HG03175 (cell line): ENCODE measurements around the gene TTC32.
"Not testable (repeated sequence)": the region's sequence is repeated elsewhere in the genome, so short reads cannot be mapped to it uniquely, and the experiment has no call there.

Experiments
- ATAC-seq: cut with Tn5 transposase; IDR thresholded peaks from one replicate; pipeline ENCODE4 v1.9.1; 2021; ENCODE audit warnings: mild to moderate bottlenecking, moderate library complexity; ENCODE audit not compliant: unreplicated experiment

The TTC32 gene

DNA sequence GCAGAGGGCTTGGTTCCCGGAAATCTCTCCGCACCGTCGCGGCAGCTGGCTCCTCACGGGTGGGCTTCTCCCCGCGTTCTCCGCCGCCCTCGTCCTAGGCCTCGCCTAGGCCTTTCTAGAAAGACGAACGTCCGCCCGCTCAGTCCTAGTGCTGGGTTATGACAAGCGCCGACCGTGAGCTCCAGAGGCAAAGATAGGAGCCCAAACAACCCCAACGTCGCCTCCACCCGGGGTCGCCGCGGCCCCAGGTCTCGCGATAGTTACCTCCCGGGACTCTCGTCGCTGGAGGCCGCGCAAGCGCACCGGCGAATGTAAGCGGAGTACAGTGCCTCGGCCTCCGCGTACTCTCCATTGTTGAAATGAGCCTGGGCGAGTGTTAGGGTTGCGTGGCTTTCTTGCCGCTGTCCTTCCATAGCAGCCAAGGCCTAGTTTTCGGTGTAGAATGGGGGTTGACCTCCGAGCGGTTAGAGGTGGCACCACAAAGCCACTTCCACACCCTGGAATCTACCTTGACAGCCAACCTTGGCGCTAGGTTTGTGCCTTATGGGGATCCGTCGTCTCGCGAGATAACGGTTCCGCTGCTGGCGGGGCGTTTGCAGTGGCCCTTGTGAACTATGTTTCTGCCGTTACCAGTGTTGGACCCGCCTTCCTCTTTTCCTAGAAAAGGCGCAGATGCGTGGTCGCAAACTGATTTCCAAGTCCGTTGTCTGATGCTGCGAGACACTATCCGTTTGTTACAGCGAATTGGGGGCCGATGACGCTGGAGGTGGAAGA lies at the start of gene TTC32:
Gene TTC32, minus strand, starts transcription at position 542 of the 774 bp plus-strand sequence. Its CDS starts 129 bp downstream, at position 413.
- peak; percentile 89 for ATAC-seq

DNA sequence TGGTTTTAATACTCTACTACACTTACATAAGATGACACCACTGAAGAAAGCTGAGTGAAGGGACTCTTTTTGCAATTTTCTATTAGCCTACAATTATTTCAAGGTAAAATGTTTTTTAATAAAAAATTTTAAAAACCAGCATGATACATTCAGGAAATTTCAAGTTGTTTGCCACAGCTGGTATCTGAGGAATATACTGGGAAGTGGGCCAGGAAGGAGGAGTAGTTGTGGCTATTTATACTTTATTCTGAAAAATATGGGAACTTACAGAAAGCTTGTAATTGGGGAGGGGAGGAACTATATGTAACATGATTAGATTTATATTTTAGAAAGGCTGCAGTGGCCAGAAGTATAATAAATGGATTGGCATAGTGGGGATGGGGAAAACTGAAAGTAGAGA lies 47.3 kb upstream of the TTC32 start:
- no peak for ATAC-seq

DNA sequence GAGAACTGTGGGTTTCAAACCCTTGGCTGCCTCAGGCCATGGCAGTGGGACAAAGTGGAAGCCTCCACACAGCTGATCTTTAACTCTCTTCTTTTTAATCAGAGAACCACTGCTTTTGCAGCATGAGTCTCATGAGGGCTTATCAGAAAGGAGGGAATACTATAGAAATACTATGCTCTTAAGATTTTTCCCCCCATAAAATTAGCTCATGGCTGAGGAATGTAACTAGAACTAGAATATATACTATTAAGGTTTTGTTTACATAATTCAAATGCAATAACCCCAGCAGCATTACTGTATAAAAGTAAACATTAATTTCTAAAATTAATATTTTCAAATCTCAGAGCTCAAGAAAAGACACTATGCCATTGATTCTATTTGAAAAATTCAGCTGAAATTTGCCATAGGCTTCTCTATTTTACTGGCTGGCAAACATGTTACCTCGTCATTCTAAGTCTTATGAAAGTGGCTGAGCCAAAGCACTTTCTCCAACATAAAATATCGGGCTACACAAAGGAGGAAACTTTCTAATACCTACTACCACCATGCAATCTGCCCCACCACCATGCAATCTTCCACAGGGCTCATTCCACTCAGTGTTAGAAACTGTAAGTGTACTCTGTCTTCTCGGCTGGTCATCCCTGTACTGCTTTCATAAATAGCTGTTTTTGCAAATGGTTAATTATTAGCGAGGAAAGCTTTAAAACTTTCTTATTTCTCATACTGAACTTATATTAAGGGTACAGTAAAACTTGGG lies 45.6 kb upstream of the TTC32 start:
- ATAC-seq, result no peak

DNA sequence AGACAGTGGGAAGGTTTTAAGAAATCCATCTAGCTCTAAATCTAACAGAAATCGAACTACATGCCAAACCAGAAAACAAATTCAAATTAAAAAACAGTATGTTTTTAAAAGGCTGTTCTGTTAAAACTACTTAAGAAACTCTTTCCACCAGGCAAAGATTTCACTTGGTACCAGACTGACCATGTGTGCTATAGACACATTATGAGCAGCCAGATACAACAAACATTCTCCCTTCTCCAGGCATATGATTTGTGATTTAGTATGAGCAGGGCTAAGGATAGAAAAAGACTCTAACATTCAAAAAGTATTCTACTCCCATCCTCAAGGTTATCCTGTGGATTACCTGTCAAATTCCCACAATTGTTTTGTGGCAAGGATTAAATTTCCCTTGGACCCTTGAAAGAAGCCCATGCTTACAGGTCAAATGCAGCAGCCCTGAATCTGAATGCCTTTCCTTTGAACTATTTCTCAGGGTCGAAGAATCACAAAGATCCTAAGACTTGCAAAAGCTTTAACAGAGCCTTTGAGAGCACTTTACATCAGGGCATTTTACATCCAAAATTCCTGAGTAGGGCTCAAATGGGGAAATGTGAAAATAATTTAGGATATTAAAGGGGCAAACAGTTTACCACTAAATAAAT lies 42.5 kb upstream of the TTC32 start:
- no peak for ATAC-seq

DNA sequence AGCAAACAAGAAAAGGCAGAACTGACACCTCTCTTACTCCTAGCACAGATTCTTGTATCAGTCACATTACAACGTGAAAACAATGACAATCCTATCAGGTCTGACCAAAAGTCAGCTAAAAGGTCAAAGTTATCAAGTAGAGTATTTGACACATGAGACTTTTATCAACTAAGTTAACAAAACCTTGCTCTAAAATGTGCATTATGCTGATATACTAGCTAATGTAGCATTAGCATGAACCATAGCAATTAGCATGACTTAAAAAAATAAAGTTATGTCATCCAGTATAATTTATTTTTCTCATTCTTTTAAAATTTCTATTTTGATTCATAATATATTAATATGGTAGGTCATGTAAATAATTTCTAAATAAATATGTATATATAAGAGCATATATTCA lies 41.4 kb upstream of the TTC32 start:
- ATAC-seq, result no peak

DNA sequence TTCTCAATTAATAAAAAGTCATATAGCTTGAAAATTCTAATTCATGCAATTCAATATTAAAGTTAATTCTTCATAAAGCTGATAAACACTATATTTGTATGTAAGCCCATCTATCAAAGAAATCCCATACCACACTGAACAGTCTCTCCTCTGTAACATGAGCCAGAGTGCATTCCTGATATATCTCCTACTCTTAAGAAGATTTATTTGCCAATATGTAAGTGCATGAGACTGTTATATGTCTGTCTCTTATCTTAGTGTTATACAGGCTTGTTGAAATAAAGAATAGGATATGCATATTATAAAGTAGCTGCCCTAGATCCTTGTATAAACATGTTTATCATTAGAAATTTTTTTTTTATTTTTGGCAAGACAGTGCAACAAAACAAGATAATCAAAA lies 40.4 kb upstream of the TTC32 start:
- no peak for ATAC-seq

DNA sequence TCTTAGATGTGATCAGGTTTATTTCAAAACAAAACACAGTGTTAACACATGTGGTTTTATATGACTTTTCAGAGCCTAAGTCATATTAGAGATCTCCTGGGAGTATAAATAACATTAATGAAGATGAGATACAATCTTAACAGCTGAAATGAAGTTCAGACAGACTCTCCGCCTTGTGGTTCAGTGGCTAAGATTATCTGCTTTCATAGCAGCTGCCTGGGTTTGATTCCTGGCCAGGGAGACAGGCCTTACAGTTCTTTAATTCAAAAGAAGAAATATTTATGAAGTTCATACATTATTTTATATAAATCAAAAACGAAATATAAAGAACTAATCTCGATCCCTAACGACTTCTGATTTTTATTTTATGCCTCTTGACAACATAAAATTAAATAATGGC lies 35.2 kb upstream of the TTC32 start:
- ATAC-seq, result no peak

DNA sequence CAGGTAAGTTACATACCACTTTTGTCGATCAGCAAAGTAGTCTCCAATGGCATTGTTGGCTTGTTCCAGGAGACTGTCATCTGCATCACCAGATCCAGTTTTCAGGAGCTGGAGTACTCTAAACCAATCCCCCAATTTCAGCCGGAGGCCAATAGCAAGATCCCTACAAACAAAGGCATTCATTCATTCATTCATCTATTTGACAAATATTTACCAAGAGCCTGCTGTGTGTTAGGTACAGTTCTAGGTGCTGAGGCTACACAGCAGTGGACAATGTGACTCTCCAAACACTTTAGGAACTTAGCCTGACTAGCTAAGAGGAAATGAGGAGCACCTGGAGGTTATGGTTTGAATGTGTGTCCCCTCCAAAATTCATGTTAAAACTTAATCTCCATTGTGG lies 34.4 kb upstream of the TTC32 start:
- no peak for ATAC-seq

DNA sequence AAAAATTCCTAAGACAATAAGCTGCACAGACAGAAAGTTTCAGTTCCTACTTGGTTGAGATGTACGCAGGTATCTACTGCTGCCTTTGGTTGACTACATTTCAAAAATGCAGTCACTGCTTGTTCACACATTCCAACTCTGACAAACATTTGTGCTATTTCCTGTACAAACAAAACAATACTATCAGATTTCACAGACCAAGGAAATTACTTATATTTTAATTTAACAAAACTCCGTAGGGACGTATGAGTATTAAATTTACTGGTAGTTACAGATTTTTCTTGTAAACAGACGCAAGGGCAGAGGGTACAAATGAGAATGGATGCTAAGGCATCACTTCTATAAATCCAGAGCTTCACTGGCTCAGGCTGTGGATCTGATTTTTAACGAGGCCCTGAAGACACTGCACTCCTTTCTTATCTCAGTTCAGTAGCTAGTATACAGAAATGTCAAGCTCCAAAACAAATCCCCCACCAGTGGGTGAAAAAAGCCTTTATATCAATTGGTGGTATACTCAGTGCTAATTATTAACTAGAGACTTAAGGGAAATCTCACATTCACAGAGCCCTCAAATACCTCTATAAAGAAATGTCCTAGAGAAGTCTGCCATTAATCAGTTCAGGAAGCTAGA lies 31.7 kb upstream of the TTC32 start:
- ATAC-seq, result peak; percentile 62

DNA sequence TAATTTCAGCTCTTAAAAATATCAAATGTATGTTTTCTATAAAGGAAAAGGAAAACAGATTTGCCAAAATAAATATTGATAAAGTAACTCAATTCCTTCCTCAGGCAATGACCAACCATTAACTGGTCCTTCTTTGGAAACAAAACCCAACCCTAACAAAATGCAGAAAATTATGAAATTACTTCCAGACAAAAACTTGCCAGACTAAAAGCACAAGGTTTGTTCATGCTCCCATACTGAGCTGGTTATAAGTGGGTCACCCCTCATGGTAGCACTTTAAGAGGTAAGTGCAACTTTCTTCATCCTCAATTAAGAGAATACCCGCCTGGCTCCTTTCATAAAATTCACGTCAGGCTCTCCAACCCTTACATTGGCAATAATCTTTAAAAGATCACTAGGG lies 31.1 kb upstream of the TTC32 start:
- ATAC-seq, result peak; percentile 20

DNA sequence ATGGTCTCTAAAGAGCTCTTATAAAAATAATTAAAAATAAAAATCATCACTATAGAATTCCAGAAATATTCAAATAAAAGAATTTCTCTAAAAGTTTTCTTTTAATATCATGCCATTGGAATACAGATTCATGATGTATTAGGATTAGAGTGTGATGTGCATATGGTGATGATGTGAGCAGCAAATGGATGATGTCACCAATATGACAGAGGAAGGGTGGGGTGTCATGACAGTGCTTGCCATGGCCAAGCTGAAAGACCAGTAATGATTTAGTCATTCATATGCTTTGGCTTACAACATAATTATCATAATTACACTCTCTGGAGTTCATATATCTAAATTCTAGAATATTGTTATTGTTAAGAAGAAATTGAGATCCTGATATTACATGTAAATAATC lies 27.4 kb upstream of the TTC32 start:
- no peak for ATAC-seq

DNA sequence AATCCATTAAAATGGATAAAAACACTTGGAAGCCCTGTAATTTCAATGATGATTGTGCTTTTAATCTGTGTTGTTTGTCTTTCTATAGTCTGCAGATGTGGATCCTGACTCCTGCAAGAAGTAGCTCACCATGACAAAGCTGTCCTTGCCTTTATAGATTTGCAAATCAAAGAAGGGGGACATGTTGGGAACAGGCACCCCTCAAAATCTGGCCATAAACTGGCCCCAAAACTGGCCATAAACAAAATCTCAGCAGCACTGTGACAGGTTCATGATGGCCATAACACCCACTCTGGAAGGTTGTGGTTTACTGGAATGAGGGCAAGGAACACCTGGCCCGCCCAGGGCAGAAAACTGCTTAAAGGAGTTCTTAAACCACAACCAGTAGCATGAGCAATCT lies 26.0 kb upstream of the TTC32 start:
- not testable (repeated sequence) for ATAC-seq

DNA sequence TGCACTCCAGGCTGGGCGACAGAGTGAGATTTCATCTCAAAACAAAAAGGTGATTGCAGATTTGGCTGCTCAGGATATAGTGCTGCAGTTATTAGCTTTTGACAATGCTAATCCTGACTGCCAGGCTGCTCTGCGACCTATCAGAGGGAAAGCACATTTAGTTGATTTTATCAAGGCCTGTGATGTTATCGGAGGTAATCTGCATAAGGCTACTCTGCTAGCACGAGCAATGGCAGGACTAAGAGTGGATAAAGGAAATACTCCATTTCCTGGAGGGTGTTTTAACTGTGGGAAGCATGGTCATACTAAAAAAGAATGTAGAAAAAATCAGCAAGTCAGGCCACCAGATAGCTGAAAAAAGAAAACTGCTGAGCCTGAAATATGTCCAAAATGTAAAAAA lies 22.7 kb upstream of the TTC32 start:
- not testable (repeated sequence) for ATAC-seq

DNA sequence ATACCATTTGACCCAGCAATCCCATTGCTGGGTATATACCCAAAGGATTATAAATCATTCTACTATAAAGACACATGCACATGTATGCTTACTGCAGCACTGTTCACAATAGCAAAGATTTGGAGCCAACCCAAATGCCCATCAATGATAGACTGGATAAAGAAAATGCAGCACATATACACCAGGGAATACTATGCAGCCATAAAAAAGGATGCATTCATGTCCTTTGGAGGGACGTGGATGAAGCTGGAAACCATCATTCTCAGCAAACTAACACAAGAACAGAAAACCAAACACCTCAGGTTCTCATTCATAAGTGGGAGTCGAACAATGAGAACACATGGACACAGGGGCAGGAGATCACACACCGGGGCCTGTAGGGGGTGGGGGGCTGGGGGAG lies 20.4 kb upstream of the TTC32 start:
- not testable (repeated sequence) for ATAC-seq

DNA sequence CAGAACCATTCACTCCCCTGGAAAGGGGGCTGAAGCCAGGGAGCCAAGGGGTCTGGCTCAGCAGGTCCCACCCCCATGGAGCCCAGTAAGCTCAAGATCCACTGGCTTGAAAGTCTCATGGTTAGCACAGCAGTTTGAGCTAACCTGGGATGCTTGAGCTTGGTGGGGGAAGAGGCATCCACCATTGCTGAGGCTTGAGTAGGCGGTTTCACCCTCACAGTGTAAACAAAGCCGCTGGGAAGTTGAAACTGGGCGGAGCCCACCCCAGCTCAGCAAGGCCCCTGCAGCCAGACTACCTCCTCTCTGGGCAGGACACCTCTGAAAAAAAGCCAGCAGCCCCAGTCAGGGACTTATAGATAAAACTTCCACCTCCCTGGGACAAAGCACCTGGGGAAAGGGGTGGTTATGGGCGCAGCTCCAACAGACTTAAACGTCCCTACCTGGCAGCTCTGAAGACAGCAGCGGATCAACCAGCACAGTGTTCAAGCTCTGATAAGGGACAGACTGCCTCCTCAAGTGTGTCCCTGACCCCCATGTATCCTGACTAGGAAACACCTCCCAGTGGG lies 14.7 kb upstream of the TTC32 start:
- ATAC-seq, result no peak

DNA sequence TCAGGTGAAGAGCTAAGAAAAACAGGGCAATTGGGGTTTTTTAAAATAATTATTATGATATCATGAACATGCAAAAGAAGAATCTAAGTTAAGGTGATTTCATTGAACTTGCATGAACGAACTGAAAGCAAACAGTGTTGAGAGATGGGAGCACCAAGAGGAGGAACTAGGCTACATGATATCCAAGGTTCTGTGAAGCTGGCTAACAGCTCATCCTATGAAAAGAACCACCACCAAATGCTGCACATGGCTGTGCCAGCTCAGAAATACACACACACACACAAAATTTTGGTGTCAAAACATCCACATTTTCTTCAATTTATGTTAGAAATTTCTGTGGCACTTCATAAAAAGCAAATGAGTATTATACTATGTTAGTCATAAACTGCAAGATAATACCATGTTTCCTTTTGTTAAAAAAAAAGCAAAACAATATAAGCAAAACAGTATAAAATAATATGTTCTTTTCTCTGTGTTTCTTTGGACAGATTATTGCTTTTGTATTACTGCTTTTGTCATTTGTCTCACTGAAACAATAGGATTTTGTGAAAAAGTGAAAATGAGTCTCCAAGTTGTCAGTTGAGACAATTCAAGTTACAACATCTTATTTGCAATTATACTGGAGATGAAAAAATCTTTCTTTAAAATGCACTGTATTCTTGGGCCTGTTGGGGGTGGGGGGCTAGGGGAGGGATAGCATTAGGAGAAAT lies 12.6 kb upstream of the TTC32 start:
- ATAC-seq, result no peak

DNA sequence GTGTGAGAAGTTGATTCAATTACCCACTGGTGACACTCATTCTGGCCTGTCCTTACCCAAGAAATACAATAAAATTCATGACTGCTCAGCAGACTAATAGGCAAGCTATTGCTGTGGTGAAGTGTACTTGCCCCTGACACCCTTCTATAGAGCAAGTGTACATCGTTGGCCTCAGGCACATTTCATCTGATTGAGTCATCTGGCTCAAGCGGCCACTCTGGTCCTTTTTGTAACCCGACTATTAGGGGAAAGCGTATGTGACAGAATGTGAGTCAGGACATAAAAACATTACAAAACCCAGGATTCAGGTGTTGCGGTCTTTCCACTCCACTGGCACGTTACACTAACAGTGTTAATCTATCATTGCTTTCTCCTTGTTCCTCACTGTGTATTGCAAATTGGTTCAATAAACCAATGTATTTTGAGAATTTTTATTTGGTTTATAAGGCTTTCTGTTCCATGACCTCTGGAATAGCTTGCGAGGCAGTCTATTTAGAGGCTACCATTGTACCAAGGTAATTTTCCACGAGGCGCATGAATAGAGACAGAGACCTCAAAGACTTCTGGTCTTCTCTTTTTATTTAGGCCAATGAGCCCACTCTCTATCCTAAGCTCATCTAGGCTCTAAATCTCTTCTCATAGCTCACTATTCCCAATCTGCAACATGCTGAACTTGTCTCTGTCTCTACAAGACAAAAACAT lies 10.2 kb upstream of the TTC32 start:
- no peak for ATAC-seq

DNA sequence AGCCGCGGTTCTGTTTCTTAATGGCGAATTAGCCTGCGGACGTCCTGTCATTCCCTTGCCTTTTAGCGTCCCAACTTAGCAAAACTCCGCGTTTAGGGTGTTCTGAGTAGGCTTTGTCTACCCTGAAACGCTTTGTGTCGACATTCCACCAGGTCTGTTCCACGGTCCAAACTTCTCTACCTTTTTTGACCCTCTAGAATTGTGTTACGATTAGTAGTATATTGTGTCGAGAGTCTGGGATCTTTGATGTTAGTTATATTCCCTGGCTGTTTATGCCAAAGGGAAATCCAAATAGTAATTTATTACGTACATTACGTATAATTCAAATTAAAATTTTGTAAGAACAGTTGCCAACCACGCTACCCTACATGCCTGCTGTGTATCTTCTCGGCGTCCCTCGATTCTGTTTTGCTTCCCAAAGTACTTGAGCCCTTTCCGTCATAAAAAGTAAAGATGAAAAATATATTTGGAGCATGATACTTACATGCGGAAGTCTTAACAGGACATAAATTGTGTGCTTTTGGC lies 495 bp upstream of the TTC32 start:
- ATAC-seq, result no peak

DNA sequence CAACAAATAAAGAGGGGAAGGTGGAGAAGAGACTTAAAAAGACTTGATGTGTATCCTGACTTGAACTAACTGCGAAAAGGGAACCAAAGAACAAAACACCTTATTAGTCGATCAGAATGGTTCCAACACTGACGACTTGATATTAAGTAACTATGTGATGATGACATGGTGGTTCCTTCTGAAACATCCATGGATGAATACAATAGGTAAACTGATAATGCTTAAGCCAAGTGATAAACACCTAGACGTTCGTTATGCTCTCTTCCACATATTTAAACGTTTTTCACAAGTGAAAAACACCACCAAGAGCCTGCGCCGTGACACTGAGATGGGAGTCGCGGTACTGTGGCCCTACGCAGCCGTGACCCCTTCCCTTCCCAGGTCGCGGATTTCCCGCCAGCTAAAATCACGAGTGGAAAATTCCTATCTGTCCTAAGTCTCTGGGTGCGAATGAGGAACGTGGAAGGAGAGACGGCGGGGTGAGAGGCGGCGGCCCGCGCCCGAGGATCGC lies 797 bp downstream of the TTC32 start:
- ATAC-seq, result peak; percentile 9
